Activated T-cell treated with anti-CD3 and anti-CD28 coated beads, Interleukin-2, amount 50 U/mL, for 24 hours (primary cell): Measurements from ENCODE around the gene GTF2I.
"Not testable (repeated sequence)": the region's sequence is repeated elsewhere in the genome, so short reads cannot be mapped to it uniquely, and the experiment has no call there.

Source experiments
- DNase-seq: peaks from one replicate; pipeline ENCODE4 v3.0.0-alpha.2; 2020
- H3K27ac Mint-ChIP-seq: 2 replicates; pipeline ENCODE4 v1.8.0; 2020; ENCODE audit warnings: mild to moderate bottlenecking, mixed read lengths
- H3K27me3 Mint-ChIP-seq: 2 replicates; pipeline ENCODE4 v1.8.0; 2020; ENCODE audit warnings: mixed read lengths
- H3K36me3 Mint-ChIP-seq: 2 replicates; pipeline ENCODE4 v1.8.0; 2020; ENCODE audit warnings: low read depth, mixed read lengths
- H3K4me1 Mint-ChIP-seq: 2 replicates; pipeline ENCODE4 v1.8.0; 2020; ENCODE audit warnings: low read depth, mixed read lengths
- H3K4me3 Mint-ChIP-seq: 2 replicates; pipeline ENCODE4 v1.8.0; 2020; ENCODE audit warnings: mild to moderate bottlenecking, moderate library complexity, mixed read lengths
- H3K9me3 Mint-ChIP-seq: 2 replicates; pipeline ENCODE4 v1.8.0; 2020; ENCODE audit warnings: mixed read lengths

GTF2I gene

GRCh38 chr7:74718336-74718735 lies 60.8 kb downstream of the GTF2I start:
- Mint-ChIP-seq H3K4me3 (no peak overlapping the region), H3K9me3 (no peaks in the 10 kb centered on the region), H3K4me1 (peaks cover 15% of the 10 kb centered on the region), H3K27ac (peak overlapping the region; percentile 50), H3K27me3 (no peaks in the 10 kb centered on the region), H3K36me3 (peaks cover 75% of the 10 kb centered on the region)
- DNase-seq = no peak

GRCh38 chr7:74722153-74722552 lies 64.6 kb downstream of the GTF2I start:
- no peak for DNase-seq
- H3K36me3 Mint-ChIP-seq = peaks cover 64% of the 10 kb centered on the region
- no peak overlapping the region for H3K4me3 Mint-ChIP-seq
- no peaks in the 10 kb centered on the region for H3K9me3 Mint-ChIP-seq
- H3K27ac Mint-ChIP-seq = no peak overlapping the region
- H3K27me3 Mint-ChIP-seq = no peaks in the 10 kb centered on the region
- H3K4me1 Mint-ChIP-seq = peaks cover 16% of the 10 kb centered on the region

GRCh38 chr7:74725840-74726239 lies 68.3 kb downstream of the GTF2I start:
- H3K36me3 Mint-ChIP-seq = peaks cover 47% of the 10 kb centered on the region
- H3K27me3 Mint-ChIP-seq = no peaks in the 10 kb centered on the region
- H3K4me1 Mint-ChIP-seq = peaks cover 5% of the 10 kb centered on the region
- H3K27ac Mint-ChIP-seq = peak overlapping the region; percentile 52
- no peak overlapping the region for H3K4me3 Mint-ChIP-seq
- H3K9me3 Mint-ChIP-seq = no peaks in the 10 kb centered on the region
- no peak for DNase-seq

GRCh38 chr7:74726309-74727101 lies 69.0 kb downstream of the GTF2I start:
- Mint-ChIP-seq H3K4me1 (peaks cover 5% of the 10 kb centered on the region), H3K9me3 (no peaks in the 10 kb centered on the region), H3K36me3 (peaks cover 49% of the 10 kb centered on the region), H3K27ac (no peak overlapping the region), H3K4me3 (no peak overlapping the region), H3K27me3 (no peaks in the 10 kb centered on the region)
- no peak for DNase-seq

- H3K4me3 Mint-ChIP-seq, H3K27ac Mint-ChIP-seq, H3K4me1 Mint-ChIP-seq, H3K9me3 Mint-ChIP-seq, DNase-seq, H3K27me3 Mint-ChIP-seq: not testable (repeated sequence)
- H3K36me3 Mint-ChIP-seq = peaks cover 31% of the 10 kb centered on the region
Observed at GRCh38 chr7:74728686-74729085, 71.2 kb downstream of the GTF2I start.

GRCh38 chr7:74730186-74730585 lies 72.7 kb downstream of the GTF2I start:
- not testable (repeated sequence) for H3K4me3 Mint-ChIP-seq, DNase-seq, H3K27ac Mint-ChIP-seq, H3K9me3 Mint-ChIP-seq, H3K4me1 Mint-ChIP-seq, H3K27me3 Mint-ChIP-seq
- peaks cover 25% of the 10 kb centered on the region for H3K36me3 Mint-ChIP-seq

- H3K27ac Mint-ChIP-seq, H3K4me1 Mint-ChIP-seq, H3K27me3 Mint-ChIP-seq, H3K36me3 Mint-ChIP-seq, DNase-seq, H3K4me3 Mint-ChIP-seq, H3K9me3 Mint-ChIP-seq: not testable (repeated sequence)
Observed at GRCh38 chr7:74739974-74740703, 82.6 kb downstream of the GTF2I start.

- H3K4me3 Mint-ChIP-seq, H3K36me3 Mint-ChIP-seq, H3K27me3 Mint-ChIP-seq, DNase-seq, H3K9me3 Mint-ChIP-seq, H3K27ac Mint-ChIP-seq, H3K4me1 Mint-ChIP-seq: not testable (repeated sequence)
Observed at GRCh38 chr7:74743936-74744557, 86.5 kb downstream of the GTF2I start.

- H3K4me3 Mint-ChIP-seq, DNase-seq, H3K27me3 Mint-ChIP-seq, H3K4me1 Mint-ChIP-seq, H3K9me3 Mint-ChIP-seq, H3K27ac Mint-ChIP-seq, H3K36me3 Mint-ChIP-seq: not testable (repeated sequence)
Observed at GRCh38 chr7:74753921-74754482, 96.5 kb downstream of the GTF2I start.

GRCh38 chr7:74756673-74757072 lies 99.2 kb downstream of the GTF2I start:
- H3K4me3 Mint-ChIP-seq, H3K27me3 Mint-ChIP-seq, H3K27ac Mint-ChIP-seq, H3K9me3 Mint-ChIP-seq, H3K36me3 Mint-ChIP-seq, DNase-seq, H3K4me1 Mint-ChIP-seq: not testable (repeated sequence)

GRCh38 chr7:74758268-74758667 lies 100.8 kb downstream of the GTF2I start:
- H3K4me1 Mint-ChIP-seq, H3K9me3 Mint-ChIP-seq, H3K27ac Mint-ChIP-seq: not testable (repeated sequence)

GRCh38 chr7:74758982-74759381 lies 101.5 kb downstream of the GTF2I start:
- H3K27ac Mint-ChIP-seq, H3K4me1 Mint-ChIP-seq, H3K36me3 Mint-ChIP-seq, H3K4me3 Mint-ChIP-seq, DNase-seq, H3K9me3 Mint-ChIP-seq, H3K27me3 Mint-ChIP-seq: not testable (repeated sequence)

More at GRCh38 chr7:74758268-74758667, 100.8 kb downstream of the GTF2I start:
- H3K27me3 Mint-ChIP-seq, H3K4me3 Mint-ChIP-seq, H3K36me3 Mint-ChIP-seq, DNase-seq: not testable (repeated sequence)

- not testable (repeated sequence) for H3K9me3 Mint-ChIP-seq, H3K4me3 Mint-ChIP-seq, H3K27me3 Mint-ChIP-seq, H3K27ac Mint-ChIP-seq, H3K36me3 Mint-ChIP-seq, DNase-seq, H3K4me1 Mint-ChIP-seq
Observed at GRCh38 chr7:74765205-74765918, 107.8 kb downstream of the GTF2I start.

GRCh38 chr7:74766509-74766908 lies 109.0 kb downstream of the GTF2I start:
- not testable (repeated sequence) for H3K27ac Mint-ChIP-seq, H3K27me3 Mint-ChIP-seq, H3K4me1 Mint-ChIP-seq, H3K4me3 Mint-ChIP-seq, DNase-seq, H3K36me3 Mint-ChIP-seq, H3K9me3 Mint-ChIP-seq
